Measurements from ENCODE around the gene PRKAG3.

The PRKAG3 gene

GRCh38 chr2:218830526-218831306 is 887 bp downstream of the PRKAG3 start:
- H3K4me3 ChIP-seq (replicated peaks; ENCODE audit: low read depth, low read length), result no peak overlapping the region
- DNase-seq (ENCODE audit: extremely low read depth, low read depth), result no peak
- no peak for TF ChIP-seq CTCF (IDR thresholded peaks at IDR 0.05; ENCODE audit: low read depth, low read length, missing control alignments)

GRCh38 chr2:218829868-218830451 is 1.6 kb downstream of the PRKAG3 start:
- H3K4me3 ChIP-seq (replicated peaks; ENCODE audit: low read depth, low read length), result no peak overlapping the region
- no peak for DNase-seq (ENCODE audit: extremely low read depth, low read depth)

GRCh38 chr2:218828477-218828778 is 3.2 kb downstream of the PRKAG3 start:
- DNase-seq (ENCODE audit: extremely low read depth, low read depth), result no peak
- no peak for TF ChIP-seq CTCF (IDR thresholded peaks at IDR 0.05; ENCODE audit: low read depth, low read length, missing control alignments)
- no peak overlapping the region for H3K4me3 ChIP-seq (replicated peaks; ENCODE audit: low read depth, low read length)

More at GRCh38 chr2:218829868-218830451, 1.6 kb downstream of the PRKAG3 start:
- no peak for TF ChIP-seq CTCF (IDR thresholded peaks at IDR 0.05; ENCODE audit: low read depth, low read length, missing control alignments)

GRCh38 chr2:218827701-218828476 is 3.7 kb downstream of the PRKAG3 start:
- DNase-seq (ENCODE audit: extremely low read depth, low read depth), result no peak

GRCh38 chr2:218826791-218827190 is 4.8 kb downstream of the PRKAG3 start:
- TF ChIP-seq CTCF (IDR thresholded peaks at IDR 0.05; ENCODE audit: low read depth, low read length, missing control alignments), result no peak
- no peak overlapping the region for H3K4me3 ChIP-seq (replicated peaks; ENCODE audit: low read depth, low read length)
- DNase-seq (ENCODE audit: extremely low read depth, low read depth), result no peak

More at GRCh38 chr2:218827701-218828476, 3.7 kb downstream of the PRKAG3 start:
- no peak overlapping the region for H3K4me3 ChIP-seq (replicated peaks; ENCODE audit: low read depth, low read length)
- TF ChIP-seq CTCF (IDR thresholded peaks at IDR 0.05; ENCODE audit: low read depth, low read length, missing control alignments), result no peak

GRCh38 chr2:218824004-218824403 is 7.6 kb downstream of the PRKAG3 start:
- no peak overlapping the region for H3K4me3 ChIP-seq (replicated peaks; ENCODE audit: low read depth, low read length)
- no peak for DNase-seq (ENCODE audit: extremely low read depth, low read depth)
- TF ChIP-seq CTCF (IDR thresholded peaks at IDR 0.05; ENCODE audit: low read depth, low read length, missing control alignments), result no peak

Data from HFF-Myc (cell line).